Adipose tissue (tissue), 3 donors: ENCODE data around the gene ZDHHC14. TPM values are rescaled to one million over a fixed set of nuclear protein-coding genes. Genes with fewer than 3 reads are reported as not detected.

Experiments
- H3K27ac ChIP-seq: one replicate; pipeline ENCODE4 v1.5.1; 2013; ENCODE audit warnings: low read depth, low read length
- WGBS, 3 donors: extraction: QIAGEN DNeasy Blood & Tissue Kit; methylation state at CpG; one replicate each; pipeline ENCODE4 v1.1.7; 2013; 5-methylcytosine and 5-hydroxymethylcytosine counted together
- polyA plus RNA-seq, 3 donors: library from polyadenylated mRNA; stranded (reverse); fragments of 200-250 nt; gene quantifications; one replicate each; pipeline ENCODE4 v1.2.3, GENCODE V29; 2013
- donor health status: healthy with polysubstance abuse.
- donor health status: Bipolar disorder and iron deficiency.
- donor health status: healthy.

Gene ZDHHC14
- polyA plus RNA-seq, 3 donors, result 3.0 to 6.0 (median 5.1) TPM

- WGBS, 3 donors, result 88 to 90% (median 89%) methylated on average over 15 of the region's 15 CpGs
- no peak overlapping the region for H3K27ac ChIP-seq
These were observed 136.8 kb downstream of the ZDHHC14 start for GRCh38 chr6:157517601-157518359.

GRCh38 chr6:157518397-157519250 lies 137.6 kb downstream of the ZDHHC14 start:
- H3K27ac ChIP-seq, result no peak overlapping the region
- 73 to 89% (median 76%) methylated on average over 21 of the region's 21 CpGs for WGBS, 3 donors

GRCh38 chr6:157519255-157520116 lies 138.5 kb downstream of the ZDHHC14 start:
- no peak overlapping the region for H3K27ac ChIP-seq
- 84 to 91% (median 85%) methylated on average over 15 of the region's 15 CpGs for WGBS, 3 donors

- WGBS, 3 donors, result 86 to 92% (median 89%) methylated on average over 2 of the region's 2 CpGs
- no peak overlapping the region for H3K27ac ChIP-seq
These were observed 139.1 kb downstream of the ZDHHC14 start for GRCh38 chr6:157520117-157520406.

- 67 to 88% (median 74%) methylated on average over 6 of the region's 6 CpGs for WGBS, 3 donors
- no peak overlapping the region for H3K27ac ChIP-seq
These were observed 139.8 kb downstream of the ZDHHC14 start for GRCh38 chr6:157520596-157521361.

- 80 to 87% (median 80%) methylated on average over 10 of the region's 10 CpGs for WGBS, 3 donors
These were observed 140.7 kb downstream of the ZDHHC14 start for GRCh38 chr6:157521362-157522335.

GRCh38 chr6:157522472-157522871 lies 141.5 kb downstream of the ZDHHC14 start:
- H3K27ac ChIP-seq, result no peak overlapping the region
- WGBS, 3 donors, result 76 to 96% (median 82%) methylated on average over 1 of the region's 1 CpG

More at GRCh38 chr6:157521362-157522335, 140.7 kb downstream of the ZDHHC14 start:
- H3K27ac ChIP-seq, result no peak overlapping the region

- no peak overlapping the region for H3K27ac ChIP-seq
- 95 to 97% (median 95%) methylated on average over 2 of the region's 2 CpGs for WGBS, 3 donors
These were observed 143.7 kb downstream of the ZDHHC14 start for GRCh38 chr6:157524735-157525134.

GRCh38 chr6:157525292-157525889 lies 144.4 kb downstream of the ZDHHC14 start:
- WGBS, 3 donors, result 91 to 98% (median 92%) methylated on average over 7 of the region's 7 CpGs
- H3K27ac ChIP-seq, result no peak overlapping the region

GRCh38 chr6:157525918-157526425 lies 145.0 kb downstream of the ZDHHC14 start:
- 61 to 89% (median 80%) methylated on average over 5 of the region's 5 CpGs for WGBS, 3 donors
- H3K27ac ChIP-seq, result no peak overlapping the region

- H3K27ac ChIP-seq, result no peak overlapping the region
- 33 to 78% (median 34%) methylated on average over 4 of the region's 4 CpGs for WGBS, 3 donors
These were observed 146.5 kb downstream of the ZDHHC14 start for GRCh38 chr6:157527471-157527907.

GRCh38 chr6:157528931-157529653 lies 148.1 kb downstream of the ZDHHC14 start:
- 53 to 87% (median 62%) methylated on average over 5 of the region's 5 CpGs for WGBS, 3 donors

GRCh38 chr6:157529654-157530039 lies 148.7 kb downstream of the ZDHHC14 start:
- H3K27ac ChIP-seq, result no peak overlapping the region
- 90 to 97% (median 92%) methylated on average over 2 of the region's 2 CpGs for WGBS, 3 donors

More at GRCh38 chr6:157528931-157529653, 148.1 kb downstream of the ZDHHC14 start:
- H3K27ac ChIP-seq, result no peak overlapping the region

- 77 to 83% (median 81%) methylated on average over 4 of the region's 4 CpGs for WGBS, 3 donors
- no peak overlapping the region for H3K27ac ChIP-seq
These were observed 149.1 kb downstream of the ZDHHC14 start for GRCh38 chr6:157530126-157530525.

GRCh38 chr6:157530724-157531168 lies 149.8 kb downstream of the ZDHHC14 start:
- 71 to 94% (median 89%) methylated on average over 10 of the region's 10 CpGs for WGBS, 3 donors

More at GRCh38 chr6:157530724-157531168, 149.8 kb downstream of the ZDHHC14 start:
- H3K27ac ChIP-seq, result no peak overlapping the region
